ENCODE measurements around the gene GABRG3.

GABRG3 gene

GRCh38 chr15:27541581-27541980 is 570.6 kb downstream of the GABRG3 start:
- no peak for TF ChIP-seq POLR2A (IDR thresholded peaks at IDR 0.05; ENCODE audit: low read depth, low read length)
- no peak for TF ChIP-seq POLR2AphosphoS5 (IDR thresholded peaks at IDR 0.05; ENCODE audit: low read depth, low read length)
- no peak for TF ChIP-seq PAX5 (IDR thresholded peaks at IDR 0.05; ENCODE audit: insufficient read depth, low read length, severe bottlenecking)
- TF ChIP-seq POU2F2 (IDR thresholded peaks at IDR 0.05; ENCODE audit: low read depth, low read length): no peak
- no peak for TF ChIP-seq TAF1 (IDR thresholded peaks at IDR 0.05; ENCODE audit: low read depth, low read length)
- TF ChIP-seq SPI1 (IDR thresholded peaks at IDR 0.05; ENCODE audit: low read depth, low read length): no peak
- DNase-seq (ENCODE audit: insufficient read length, low spot score) (no peak), FAIRE-seq (no peak)

DNA sequence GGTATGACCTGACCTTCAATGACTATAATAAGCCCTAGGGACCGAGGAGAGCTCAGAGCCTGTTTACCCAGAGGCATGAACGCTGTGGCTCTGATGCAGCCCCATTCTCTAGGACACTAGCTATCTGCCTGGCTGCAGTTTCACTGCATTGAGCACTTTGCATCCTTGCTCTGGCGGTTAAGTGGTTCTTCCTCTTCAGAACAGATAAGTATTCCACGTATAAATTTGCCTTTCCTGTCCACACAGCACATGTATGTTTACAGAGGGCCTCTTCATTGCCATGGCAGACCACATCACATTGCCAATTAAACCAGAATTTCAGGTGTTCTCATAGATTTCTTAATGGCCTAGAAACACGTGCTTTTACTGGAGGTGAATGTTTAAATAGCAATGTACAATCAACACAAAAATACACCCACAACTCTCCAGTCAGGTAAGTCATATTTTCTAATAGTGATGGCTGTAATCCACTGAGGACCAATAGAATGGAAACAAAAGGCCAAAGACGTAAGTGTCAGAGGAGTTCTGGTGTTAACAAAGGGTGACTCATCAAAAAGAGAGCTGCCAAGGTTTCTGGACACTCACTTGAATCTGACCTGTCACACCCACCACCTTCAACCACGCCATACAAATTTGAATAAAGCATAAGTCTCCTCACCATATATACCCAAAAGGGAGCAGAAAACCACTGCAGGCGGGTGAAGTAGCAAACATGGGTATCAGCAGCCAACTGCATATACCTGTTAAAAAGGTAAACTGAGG is 574.7 kb downstream of the GABRG3 start:
- FAIRE-seq: no peak
- DNase-seq (ENCODE audit: insufficient read length, low spot score): no peak
- TF ChIP-seq TAF1 (IDR thresholded peaks at IDR 0.05; ENCODE audit: low read depth, low read length): no peak
- TF ChIP-seq POU2F2 (IDR thresholded peaks at IDR 0.05; ENCODE audit: low read depth, low read length): no peak
- TF ChIP-seq PAX5 (IDR thresholded peaks at IDR 0.05; ENCODE audit: insufficient read depth, low read length, severe bottlenecking): no peak
- no peak for TF ChIP-seq POLR2A (IDR thresholded peaks at IDR 0.05; ENCODE audit: low read depth, low read length)
- no peak for TF ChIP-seq SPI1 (IDR thresholded peaks at IDR 0.05; ENCODE audit: low read depth, low read length)
- no peak for TF ChIP-seq POLR2AphosphoS5 (IDR thresholded peaks at IDR 0.05; ENCODE audit: low read depth, low read length)

DNA sequence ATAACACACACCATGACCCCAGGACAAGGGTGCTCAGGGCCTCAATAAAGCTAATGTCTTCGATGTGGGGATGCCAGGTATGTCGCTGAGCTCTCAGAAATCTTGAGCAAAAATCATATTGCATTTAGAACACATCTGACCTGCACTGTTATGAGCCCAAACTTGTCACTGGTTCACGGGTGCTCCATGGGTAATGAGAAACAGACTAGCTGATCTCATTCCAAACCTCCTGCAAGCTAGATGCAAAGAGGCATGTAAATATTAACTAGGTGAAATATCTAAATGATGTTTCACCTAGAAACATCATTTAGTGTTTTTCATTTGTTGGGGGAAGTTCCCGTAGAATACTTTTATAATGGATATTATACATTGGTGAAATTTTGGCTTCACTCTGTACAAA is 578.8 kb downstream of the GABRG3 start:
- DNase-seq (ENCODE audit: insufficient read length, low spot score) (no peak), FAIRE-seq (no peak)
- no peak for TF ChIP-seq POLR2A (IDR thresholded peaks at IDR 0.05; ENCODE audit: low read depth, low read length)
- no peak for TF ChIP-seq PAX5 (IDR thresholded peaks at IDR 0.05; ENCODE audit: insufficient read depth, low read length, severe bottlenecking)
- TF ChIP-seq POU2F2 (IDR thresholded peaks at IDR 0.05; ENCODE audit: low read depth, low read length): no peak
- TF ChIP-seq POLR2AphosphoS5 (IDR thresholded peaks at IDR 0.05; ENCODE audit: low read depth, low read length): no peak
- TF ChIP-seq TAF1 (IDR thresholded peaks at IDR 0.05; ENCODE audit: low read depth, low read length): no peak
- no peak for TF ChIP-seq SPI1 (IDR thresholded peaks at IDR 0.05; ENCODE audit: low read depth, low read length)

GRCh38 chr15:27550635-27551034 is 579.7 kb downstream of the GABRG3 start:
- no peak for DNase-seq (ENCODE audit: insufficient read length, low spot score)
- FAIRE-seq: no peak
- TF ChIP-seq POLR2AphosphoS5 (IDR thresholded peaks at IDR 0.05; ENCODE audit: low read depth, low read length) (no peak), POLR2A (IDR thresholded peaks at IDR 0.05; ENCODE audit: low read depth, low read length) (no peak), TAF1 (IDR thresholded peaks at IDR 0.05; ENCODE audit: low read depth, low read length) (no peak), PAX5 (IDR thresholded peaks at IDR 0.05; ENCODE audit: insufficient read depth, low read length, severe bottlenecking) (no peak), POU2F2 (IDR thresholded peaks at IDR 0.05; ENCODE audit: low read depth, low read length) (no peak), SPI1 (IDR thresholded peaks at IDR 0.05; ENCODE audit: low read depth, low read length) (no peak)

- no peak for FAIRE-seq
- TF ChIP-seq POLR2A (IDR thresholded peaks at IDR 0.05; ENCODE audit: low read depth, low read length): no peak
- TF ChIP-seq POU2F2 (IDR thresholded peaks at IDR 0.05; ENCODE audit: low read depth, low read length): no peak
Observed at GRCh38 chr15:27561816-27562215, 590.8 kb downstream of the GABRG3 start.

DNA sequence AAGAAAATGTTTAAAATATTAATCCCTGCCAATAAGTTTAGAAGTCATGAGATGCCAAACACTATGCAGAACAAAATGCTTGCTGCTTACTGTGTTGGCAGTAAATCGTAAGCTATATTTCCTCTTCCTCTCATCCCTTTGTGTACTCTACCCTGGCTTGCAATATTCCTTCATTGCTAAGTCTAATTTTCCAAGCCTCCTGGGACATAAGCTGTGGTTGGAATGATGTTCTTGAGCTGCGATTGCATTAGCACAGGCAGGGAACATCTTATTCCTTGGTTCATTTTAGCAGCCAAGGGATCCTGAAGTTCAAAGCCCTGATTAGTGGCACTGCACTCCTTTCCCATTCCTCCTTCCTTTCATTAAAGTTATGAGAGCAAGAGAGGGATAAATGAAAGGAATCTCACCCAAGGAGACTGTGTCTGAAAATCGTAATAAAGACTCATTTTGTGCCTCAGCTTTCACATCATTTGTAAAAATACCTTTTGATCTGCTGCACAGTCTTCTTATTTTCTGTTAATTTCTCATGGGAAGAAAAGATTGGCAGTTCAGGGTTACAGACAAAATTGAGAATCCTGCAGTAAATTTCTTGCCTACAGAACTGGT is 592.9 kb downstream of the GABRG3 start:
- TF ChIP-seq SPI1 (IDR thresholded peaks at IDR 0.05; ENCODE audit: low read depth, low read length): no peak
- FAIRE-seq: no peak
- no peak for DNase-seq (ENCODE audit: insufficient read length, low spot score)

More at GRCh38 chr15:27561816-27562215, 590.8 kb downstream of the GABRG3 start:
- no peak for DNase-seq (ENCODE audit: insufficient read length, low spot score)

GRCh38 chr15:27564656-27565055 is 593.7 kb downstream of the GABRG3 start:
- DNase-seq (ENCODE audit: insufficient read length, low spot score): no peak
- no peak for FAIRE-seq
- TF ChIP-seq TAF1 (IDR thresholded peaks at IDR 0.05; ENCODE audit: low read depth, low read length) (no peak), SPI1 (IDR thresholded peaks at IDR 0.05; ENCODE audit: low read depth, low read length) (no peak), PAX5 (IDR thresholded peaks at IDR 0.05; ENCODE audit: insufficient read depth, low read length, severe bottlenecking) (no peak), POLR2AphosphoS5 (IDR thresholded peaks at IDR 0.05; ENCODE audit: low read depth, low read length) (no peak), POLR2A (IDR thresholded peaks at IDR 0.05; ENCODE audit: low read depth, low read length) (no peak), POU2F2 (IDR thresholded peaks at IDR 0.05; ENCODE audit: low read depth, low read length) (no peak)

DNA sequence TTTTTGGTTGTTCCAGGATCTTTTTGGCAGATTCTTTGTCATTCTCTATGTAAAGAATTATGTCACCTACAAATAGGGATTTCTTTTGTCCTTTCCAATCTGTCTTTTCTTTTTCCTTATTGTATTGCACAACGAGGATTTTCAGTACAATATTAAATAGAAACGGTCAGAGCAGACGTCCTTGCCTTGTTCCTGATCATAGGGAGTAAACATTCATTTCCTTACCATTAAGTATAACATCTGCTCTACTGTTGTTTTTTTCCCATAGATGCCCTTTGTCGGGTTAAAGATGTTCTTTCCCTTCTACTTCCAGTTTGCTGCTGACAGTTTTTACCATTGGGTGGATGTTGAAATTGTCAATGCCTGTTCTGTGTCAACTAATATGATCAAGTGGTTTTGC is 599.8 kb downstream of the GABRG3 start:
- TF ChIP-seq PAX5 (IDR thresholded peaks at IDR 0.05; ENCODE audit: insufficient read depth, low read length, severe bottlenecking) (no peak), SPI1 (IDR thresholded peaks at IDR 0.05; ENCODE audit: low read depth, low read length) (no peak), POLR2AphosphoS5 (IDR thresholded peaks at IDR 0.05; ENCODE audit: low read depth, low read length) (no peak), POU2F2 (IDR thresholded peaks at IDR 0.05; ENCODE audit: low read depth, low read length) (no peak), TAF1 (IDR thresholded peaks at IDR 0.05; ENCODE audit: low read depth, low read length) (no peak)
- FAIRE-seq (no peak), DNase-seq (ENCODE audit: insufficient read length, low spot score) (no peak)

- TF ChIP-seq TAF1 (IDR thresholded peaks at IDR 0.05; ENCODE audit: low read depth, low read length): no peak
- no peak for TF ChIP-seq POU2F2 (IDR thresholded peaks at IDR 0.05; ENCODE audit: low read depth, low read length)
- no peak for TF ChIP-seq POLR2A (IDR thresholded peaks at IDR 0.05; ENCODE audit: low read depth, low read length)
- no peak for TF ChIP-seq PAX5 (IDR thresholded peaks at IDR 0.05; ENCODE audit: insufficient read depth, low read length, severe bottlenecking)
- TF ChIP-seq POLR2AphosphoS5 (IDR thresholded peaks at IDR 0.05; ENCODE audit: low read depth, low read length): no peak
- no peak for TF ChIP-seq SPI1 (IDR thresholded peaks at IDR 0.05; ENCODE audit: low read depth, low read length)
- DNase-seq (ENCODE audit: insufficient read length, low spot score): no peak
- no peak for FAIRE-seq
Observed at GRCh38 chr15:27573805-27574485, 603.0 kb downstream of the GABRG3 start.

Data from GM12891 (cell line).